HepG2 (cell line): ENCODE measurements around the gene ABHD15. TPM values are rescaled to one million over a fixed set of nuclear protein-coding genes. Genes with fewer than 3 reads are reported as not detected.

Experiments
- GTF3A ChIP-seq: sonication (generic); formaldehyde crosslinking; conservative IDR thresholded peaks from 2 replicates; pipeline ENCODE4 v1.4.0; 2020; ENCODE audit warnings: mild to moderate bottlenecking, missing genetic modification reagents
- POGZ ChIP-seq: sonication (generic); formaldehyde crosslinking; IDR thresholded peaks from 2 replicates; pipeline ENCODE4 v1.4.0; 2020; ENCODE audit warnings: mild to moderate bottlenecking, missing genetic modification reagents
- SAP130 ChIP-seq: IDR thresholded peaks from 2 replicates; pipeline ENCODE4 v1.6.1; 2016; ENCODE audit warnings: low read depth
- SUZ12 ChIP-seq: fragments of 150-350 bp; IDR thresholded peaks from 2 replicates; pipeline ENCODE4 v1.6.1; 2014; ENCODE audit warnings: low read depth, low read length
- ZNF224 ChIP-seq: sonication (generic); formaldehyde crosslinking; IDR thresholded peaks from 2 replicates; pipeline ENCODE4 v1.5.0; 2020; ENCODE audit warnings: mild to moderate bottlenecking, missing genetic modification reagents
- ZNF343 ChIP-seq: sonication (generic); formaldehyde crosslinking; IDR thresholded peaks from 2 replicates; pipeline ENCODE4 v1.4.0; 2020; ENCODE audit warnings: mild to moderate bottlenecking, missing genetic modification reagents
- ZNF713 ChIP-seq: sonication (generic); formaldehyde crosslinking; IDR thresholded peaks from 2 replicates; pipeline ENCODE4 v1.4.0; 2020; ENCODE audit warnings: mild to moderate bottlenecking, missing genetic modification reagents
- ZNF83 ChIP-seq: sonication (generic); formaldehyde crosslinking; IDR thresholded peaks from 2 replicates; pipeline ENCODE4 v1.4.0; 2020; ENCODE audit warnings: missing genetic modification reagents, mild to moderate bottlenecking, borderline replicate concordance
- ZNF883 ChIP-seq: sonication (generic); formaldehyde crosslinking; IDR thresholded peaks from 2 replicates; pipeline ENCODE4 v1.5.1; 2020; ENCODE audit warnings: mild to moderate bottlenecking, missing genetic modification reagents; ENCODE audit errors: not compliant biosample characterization
- ZSCAN22 ChIP-seq: sonication (generic); formaldehyde crosslinking; IDR thresholded peaks from 2 replicates; pipeline ENCODE4 v1.4.0; 2020; ENCODE audit warnings: mild to moderate bottlenecking, missing genetic modification reagents
- ZSCAN30 ChIP-seq: sonication (generic); formaldehyde crosslinking; IDR thresholded peaks from 2 replicates; pipeline ENCODE4 v1.5.0; 2020; ENCODE audit warnings: mild to moderate bottlenecking, missing genetic modification reagents
- ZZZ3 ChIP-seq: sonication (generic); formaldehyde crosslinking; IDR thresholded peaks from 2 replicates; pipeline ENCODE4 v1.4.0; 2020; ENCODE audit warnings: missing genetic modification reagents, mild to moderate bottlenecking, borderline replicate concordance
- polyA plus RNA-seq, 8 experiments: library from polyadenylated mRNA; depleted of rRNA in 3 of 8; stranded (reverse) in 7 of 8; unstranded in 1 of 8; fragments of >200 nt; fragmentation: Illumina TruSeq in 4 of 8; extraction: Trizol in 4 of 8; gene quantifications; 2 replicates each; pipeline versions ENCODE4 v1.2.1 to v1.2.3, GENCODE V29; 2011 to 2016; ENCODE audit warnings: low read depth in 4 of 8, missing spikeins in 1 of 8, mixed read lengths in 1 of 8; ENCODE audit not compliant: insufficient read depth in 1 of 8
- total RNA-seq, 5 experiments: library from RNA; depleted of rRNA; stranded (reverse); fragments of >200 nt; fragmentation: Illumina TruSeq; extraction: Trizol; gene quantifications; 2 replicates each; pipeline ENCODE4 v1.2.3, GENCODE V29; 2016; ENCODE audit warnings: low read depth in 1 of 5
- TF ChIP-seq, protein P1 (sequence below): sonication (generic); formaldehyde crosslinking; IDR thresholded peaks from 2 replicates; pipeline ENCODE4 v1.4.0; 2020; ENCODE audit warnings: missing genetic modification reagents
- TF ChIP-seq, protein P2 (sequence below): sonication (generic); formaldehyde crosslinking; IDR thresholded peaks from 2 replicates; pipeline ENCODE4 v1.5.0; 2020; ENCODE audit warnings: mild to moderate bottlenecking, missing genetic modification reagents, borderline replicate concordance
- TF ChIP-seq, protein P3 (sequence below): sonication (generic); formaldehyde crosslinking; IDR thresholded peaks from 2 replicates; pipeline ENCODE4 v1.4.0; 2020; ENCODE audit warnings: missing genetic modification reagents, mild to moderate bottlenecking, borderline replicate concordance
- TF ChIP-seq, protein P4 (sequence below): sonication (generic); formaldehyde crosslinking; IDR thresholded peaks from 2 replicates; pipeline ENCODE4 v1.4.0; 2020; ENCODE audit warnings: mild to moderate bottlenecking, missing genetic modification reagents
- TF ChIP-seq, protein P5 (sequence below): sonication (generic); formaldehyde crosslinking; IDR thresholded peaks from 2 replicates; pipeline ENCODE4 v1.8.0; 2022; ENCODE audit warnings: missing genetic modification reagents, low read depth, mild to moderate bottlenecking, borderline replicate concordance

Gene ABHD15
- total and polyA plus RNA-seq, 2 of the 13 experiments (the other 11 are each of a cell fraction or from before 2014, with no cell fraction given) = 2.4 to 7.7 TPM

DNA sequence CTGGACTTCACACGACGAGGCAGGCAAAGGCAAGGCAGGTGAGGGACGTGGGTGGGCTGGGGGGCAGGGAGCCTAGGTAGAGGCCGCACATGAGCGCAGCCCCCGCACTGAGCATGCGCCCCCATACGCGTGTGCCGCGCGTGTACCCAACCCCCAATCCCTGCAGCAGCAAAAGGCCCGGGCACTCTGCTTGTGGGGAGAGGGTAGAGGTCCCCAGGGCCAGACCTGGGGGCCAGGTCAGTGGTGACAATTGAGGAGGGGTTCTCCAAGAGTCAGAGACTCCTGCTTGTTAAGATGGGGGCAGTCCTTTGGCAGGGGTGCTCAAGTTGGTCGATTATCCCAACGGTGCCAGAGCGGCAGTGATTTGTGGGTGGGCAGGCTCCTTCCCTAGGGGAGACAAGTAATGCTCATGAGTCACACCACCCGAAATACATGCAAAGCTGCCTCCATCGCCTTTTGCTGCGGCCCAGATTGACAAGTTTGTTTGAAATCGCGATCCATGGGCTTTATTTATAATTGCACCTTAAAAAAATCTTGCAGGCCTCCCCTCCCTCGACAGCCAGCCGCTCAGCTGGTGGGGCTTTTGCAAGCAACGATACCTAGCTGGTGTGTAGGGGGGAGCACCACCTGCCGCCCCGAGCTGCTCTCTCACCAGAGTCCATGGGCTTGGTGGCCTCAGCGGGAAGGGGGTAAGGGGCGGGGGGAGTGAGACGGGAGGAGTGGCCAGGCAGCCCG lies 23.7 kb upstream of the ABHD15 start (continued):
- TF ChIP-seq, protein P1, sequence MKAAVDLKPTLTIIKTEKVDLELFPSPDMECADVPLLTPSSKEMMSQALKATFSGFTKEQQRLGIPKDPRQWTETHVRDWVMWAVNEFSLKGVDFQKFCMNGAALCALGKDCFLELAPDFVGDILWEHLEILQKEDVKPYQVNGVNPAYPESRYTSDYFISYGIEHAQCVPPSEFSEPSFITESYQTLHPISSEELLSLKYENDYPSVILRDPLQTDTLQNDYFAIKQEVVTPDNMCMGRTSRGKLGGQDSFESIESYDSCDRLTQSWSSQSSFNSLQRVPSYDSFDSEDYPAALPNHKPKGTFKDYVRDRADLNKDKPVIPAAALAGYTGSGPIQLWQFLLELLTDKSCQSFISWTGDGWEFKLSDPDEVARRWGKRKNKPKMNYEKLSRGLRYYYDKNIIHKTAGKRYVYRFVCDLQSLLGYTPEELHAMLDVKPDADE (CRISPR knock-in tag) = 0 out of 2 replicates have a peak, but pooled peaks have one; percentile 4
- TF ChIP-seq, protein P2, sequence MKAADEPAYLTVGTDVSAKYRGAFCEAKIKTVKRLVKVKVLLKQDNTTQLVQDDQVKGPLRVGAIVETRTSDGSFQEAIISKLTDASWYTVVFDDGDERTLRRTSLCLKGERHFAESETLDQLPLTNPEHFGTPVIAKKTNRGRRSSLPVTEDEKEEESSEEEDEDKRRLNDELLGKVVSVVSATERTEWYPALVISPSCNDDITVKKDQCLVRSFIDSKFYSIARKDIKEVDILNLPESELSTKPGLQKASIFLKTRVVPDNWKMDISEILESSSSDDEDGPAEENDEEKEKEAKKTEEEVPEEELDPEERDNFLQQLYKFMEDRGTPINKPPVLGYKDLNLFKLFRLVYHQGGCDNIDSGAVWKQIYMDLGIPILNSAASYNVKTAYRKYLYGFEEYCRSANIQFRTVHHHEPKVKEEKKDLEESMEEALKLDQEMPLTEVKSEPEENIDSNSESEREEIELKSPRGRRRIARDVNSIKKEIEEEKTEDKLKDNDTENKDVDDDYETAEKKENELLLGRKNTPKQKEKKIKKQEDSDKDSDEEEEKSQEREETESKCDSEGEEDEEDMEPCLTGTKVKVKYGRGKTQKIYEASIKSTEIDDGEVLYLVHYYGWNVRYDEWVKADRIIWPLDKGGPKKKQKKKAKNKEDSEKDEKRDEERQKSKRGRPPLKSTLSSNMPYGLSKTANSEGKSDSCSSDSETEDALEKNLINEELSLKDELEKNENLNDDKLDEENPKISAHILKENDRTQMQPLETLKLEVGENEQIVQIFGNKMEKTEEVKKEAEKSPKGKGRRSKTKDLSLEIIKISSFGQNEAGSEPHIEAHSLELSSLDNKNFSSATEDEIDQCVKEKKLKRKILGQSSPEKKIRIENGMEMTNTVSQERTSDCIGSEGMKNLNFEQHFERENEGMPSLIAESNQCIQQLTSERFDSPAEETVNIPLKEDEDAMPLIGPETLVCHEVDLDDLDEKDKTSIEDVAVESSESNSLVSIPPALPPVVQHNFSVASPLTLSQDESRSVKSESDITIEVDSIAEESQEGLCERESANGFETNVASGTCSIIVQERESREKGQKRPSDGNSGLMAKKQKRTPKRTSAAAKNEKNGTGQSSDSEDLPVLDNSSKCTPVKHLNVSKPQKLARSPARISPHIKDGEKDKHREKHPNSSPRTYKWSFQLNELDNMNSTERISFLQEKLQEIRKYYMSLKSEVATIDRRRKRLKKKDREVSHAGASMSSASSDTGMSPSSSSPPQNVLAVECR (CRISPR knock-in tag) = peak; percentile 6; the same call in 1 of the 2 replicates
- TF ChIP-seq GTF3A = no peak
- TF ChIP-seq, protein P3, sequence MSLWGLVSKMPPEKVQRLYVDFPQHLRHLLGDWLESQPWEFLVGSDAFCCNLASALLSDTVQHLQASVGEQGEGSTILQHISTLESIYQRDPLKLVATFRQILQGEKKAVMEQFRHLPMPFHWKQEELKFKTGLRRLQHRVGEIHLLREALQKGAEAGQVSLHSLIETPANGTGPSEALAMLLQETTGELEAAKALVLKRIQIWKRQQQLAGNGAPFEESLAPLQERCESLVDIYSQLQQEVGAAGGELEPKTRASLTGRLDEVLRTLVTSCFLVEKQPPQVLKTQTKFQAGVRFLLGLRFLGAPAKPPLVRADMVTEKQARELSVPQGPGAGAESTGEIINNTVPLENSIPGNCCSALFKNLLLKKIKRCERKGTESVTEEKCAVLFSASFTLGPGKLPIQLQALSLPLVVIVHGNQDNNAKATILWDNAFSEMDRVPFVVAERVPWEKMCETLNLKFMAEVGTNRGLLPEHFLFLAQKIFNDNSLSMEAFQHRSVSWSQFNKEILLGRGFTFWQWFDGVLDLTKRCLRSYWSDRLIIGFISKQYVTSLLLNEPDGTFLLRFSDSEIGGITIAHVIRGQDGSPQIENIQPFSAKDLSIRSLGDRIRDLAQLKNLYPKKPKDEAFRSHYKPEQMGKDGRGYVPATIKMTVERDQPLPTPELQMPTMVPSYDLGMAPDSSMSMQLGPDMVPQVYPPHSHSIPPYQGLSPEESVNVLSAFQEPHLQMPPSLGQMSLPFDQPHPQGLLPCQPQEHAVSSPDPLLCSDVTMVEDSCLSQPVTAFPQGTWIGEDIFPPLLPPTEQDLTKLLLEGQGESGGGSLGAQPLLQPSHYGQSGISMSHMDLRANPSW = no peak
- TF ChIP-seq, protein P4, sequence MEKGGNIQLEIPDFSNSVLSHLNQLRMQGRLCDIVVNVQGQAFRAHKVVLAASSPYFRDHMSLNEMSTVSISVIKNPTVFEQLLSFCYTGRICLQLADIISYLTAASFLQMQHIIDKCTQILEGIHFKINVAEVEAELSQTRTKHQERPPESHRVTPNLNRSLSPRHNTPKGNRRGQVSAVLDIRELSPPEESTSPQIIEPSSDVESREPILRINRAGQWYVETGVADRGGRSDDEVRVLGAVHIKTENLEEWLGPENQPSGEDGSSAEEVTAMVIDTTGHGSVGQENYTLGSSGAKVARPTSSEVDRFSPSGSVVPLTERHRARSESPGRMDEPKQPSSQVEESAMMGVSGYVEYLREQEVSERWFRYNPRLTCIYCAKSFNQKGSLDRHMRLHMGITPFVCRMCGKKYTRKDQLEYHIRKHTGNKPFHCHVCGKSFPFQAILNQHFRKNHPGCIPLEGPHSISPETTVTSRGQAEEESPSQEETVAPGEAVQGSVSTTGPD (CRISPR knock-in tag) = no peak
- TF ChIP-seq ZNF224 (CRISPR knock-in tag) = peak; percentile 75; the same call in 1 of the 2 replicates
- no peak for TF ChIP-seq ZZZ3 (CRISPR knock-in tag)
- 0 out of 2 replicates have a peak, but pooled peaks have one; percentile 9 for TF ChIP-seq SAP130
- TF ChIP-seq, protein P5, sequence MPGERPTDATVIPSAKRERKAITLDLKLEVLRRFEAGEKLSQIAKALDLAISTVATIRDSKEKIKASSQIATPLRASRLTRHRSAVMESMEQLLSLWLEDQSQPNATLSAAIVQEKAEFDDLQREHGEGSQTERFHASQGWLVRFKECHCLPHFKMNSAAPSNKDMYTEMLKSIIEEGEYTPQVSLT (CRISPR knock-in tag) = no peak
- TF ChIP-seq ZSCAN22 = no peak
- TF ChIP-seq ZNF713 (CRISPR knock-in tag) = no peak
- no peak for TF ChIP-seq ZNF83 (CRISPR knock-in tag)
- TF ChIP-seq ZNF343 (CRISPR knock-in tag) = no peak
- peak; percentile 22 for TF ChIP-seq ZNF883
- TF ChIP-seq ZSCAN30 (CRISPR knock-in tag) = no peak
- TF ChIP-seq POGZ (CRISPR knock-in tag) = no peak
- TF ChIP-seq SUZ12 = no peak
